IPS-18c (cell line): ENCODE results near the gene SRC.
"Not testable (repeated sequence)": the region's sequence is repeated elsewhere in the genome, so short reads cannot be mapped to it uniquely, and the experiment has no call there.

ENCODE experiments used
- H3K4me3 ChIP-seq: 2 replicates; pipeline ENCODE4 v1.7.0; 2013; ENCODE audit warnings: low read depth, mild to moderate bottlenecking, low read length, moderate library complexity; ENCODE audit not compliant: insufficient read depth
- H3K9me3 ChIP-seq: one replicate; pipeline ENCODE4 v1.6.1; 2013; ENCODE audit warnings: mild to moderate bottlenecking, low read length, moderate library complexity; ENCODE audit not compliant: control insufficient read depth, insufficient read depth

SRC gene

DNA sequence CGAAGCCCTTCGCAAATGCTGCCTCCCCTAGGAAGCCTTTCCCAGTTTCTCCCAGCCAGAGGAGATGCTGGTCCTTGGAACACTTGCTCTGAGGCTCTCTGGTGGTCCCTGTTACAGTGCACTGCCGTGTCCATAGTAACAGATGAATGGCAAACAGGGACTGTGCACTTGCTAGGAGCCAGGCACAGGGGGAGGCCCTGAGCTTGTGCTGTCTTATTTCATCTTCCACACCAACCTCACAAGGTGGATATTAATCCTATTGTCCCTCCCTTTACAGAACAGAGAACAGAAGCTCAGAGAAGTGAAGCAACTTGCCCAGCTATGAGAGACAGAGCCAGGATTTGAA lies 19.0 kb downstream of the SRC start:
- no peak overlapping the region for H3K4me3 ChIP-seq
- no peaks in the 10 kb centered on the region for H3K9me3 ChIP-seq

DNA sequence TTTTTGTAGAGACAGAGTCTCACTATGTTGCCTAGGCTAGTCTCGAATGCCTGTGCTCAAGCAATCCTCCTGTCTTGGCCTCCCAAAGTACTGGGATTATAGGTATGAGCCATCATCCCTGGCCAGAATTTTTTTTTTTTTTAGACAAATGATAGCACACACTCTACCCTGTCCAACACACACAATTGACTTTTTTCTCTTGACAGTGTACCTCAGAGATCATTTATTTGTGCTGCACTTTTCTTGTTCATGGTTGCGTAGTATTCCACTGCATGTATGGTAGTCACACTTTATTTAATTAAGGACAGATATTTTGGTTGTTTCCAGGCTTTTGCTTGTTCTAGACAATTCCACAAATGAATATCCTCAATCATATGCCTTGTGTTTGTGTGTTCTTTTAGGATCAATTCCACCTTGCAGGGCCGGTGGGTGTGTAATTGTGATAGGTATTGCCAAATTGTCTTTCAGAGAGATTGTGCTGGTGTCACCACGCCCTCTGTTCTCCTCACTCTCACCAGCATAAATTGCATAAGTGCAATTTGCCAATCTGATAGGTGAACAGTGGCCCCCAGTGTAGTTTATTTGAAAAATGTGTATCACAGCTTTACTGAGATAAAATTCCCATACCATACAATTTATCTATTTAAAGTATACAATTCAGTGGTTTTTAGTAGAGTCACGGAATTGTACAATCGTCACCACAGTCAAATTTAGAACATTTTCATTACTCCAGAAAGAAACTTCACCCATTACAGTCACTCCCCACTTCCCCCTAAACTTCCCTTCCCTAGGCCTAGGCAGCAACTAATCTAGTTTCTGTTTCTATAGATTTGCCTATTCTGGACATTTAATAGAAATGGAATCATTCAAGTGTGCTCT lies 20.1 kb downstream of the SRC start:
- Histone ChIP-seq H3K4me3 (no peak overlapping the region), H3K9me3 (no peaks in the 10 kb centered on the region)

- Histone ChIP-seq H3K4me3 (no peak overlapping the region), H3K9me3 (no peaks in the 10 kb centered on the region)
Measured at GRCh38 chr20:37366743-37367142, 20.8 kb downstream of the SRC start.

DNA sequence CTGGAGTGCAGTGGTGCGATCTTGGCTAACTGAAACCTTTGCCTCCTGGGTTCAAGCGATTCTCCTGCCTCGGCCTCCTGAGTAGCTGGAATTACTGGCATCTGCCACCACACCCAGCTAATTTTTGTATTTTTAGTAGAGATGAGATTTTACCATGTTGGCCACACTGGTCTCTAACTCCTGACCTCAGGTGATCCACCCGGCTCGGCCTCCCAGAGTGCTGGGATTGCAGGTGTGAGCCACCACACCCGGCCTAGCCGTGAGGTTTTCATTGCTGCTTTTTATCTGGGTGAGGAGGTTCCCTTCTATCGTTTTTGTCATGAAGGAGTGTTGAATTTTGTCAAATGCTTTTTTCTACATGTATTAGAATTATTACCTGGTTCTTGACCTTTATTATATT lies 23.9 kb downstream of the SRC start:
- H3K9me3 ChIP-seq: no peaks in the 10 kb centered on the region
- H3K4me3 ChIP-seq: no peak overlapping the region

DNA sequence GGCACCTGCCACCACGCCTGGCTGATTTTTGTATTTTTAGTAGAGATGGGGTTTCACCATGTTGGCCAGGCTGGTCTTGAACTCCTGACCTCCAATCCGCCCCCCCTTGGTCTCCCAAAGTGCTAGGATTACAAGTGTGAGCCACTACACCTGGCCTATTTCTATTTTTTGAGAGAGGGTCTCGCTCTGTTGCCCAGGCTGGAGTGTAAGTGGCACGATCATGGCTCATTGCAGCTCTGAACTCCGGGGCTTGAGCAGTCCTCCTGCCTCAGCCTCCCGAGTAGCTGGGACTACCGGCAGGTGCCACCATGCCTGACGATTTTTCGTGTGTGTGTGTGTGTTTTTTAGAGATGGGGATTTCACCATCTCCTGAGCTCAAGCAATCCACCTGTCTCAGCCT lies 25.9 kb downstream of the SRC start:
- H3K4me3 ChIP-seq, H3K9me3 ChIP-seq: not testable (repeated sequence)

DNA sequence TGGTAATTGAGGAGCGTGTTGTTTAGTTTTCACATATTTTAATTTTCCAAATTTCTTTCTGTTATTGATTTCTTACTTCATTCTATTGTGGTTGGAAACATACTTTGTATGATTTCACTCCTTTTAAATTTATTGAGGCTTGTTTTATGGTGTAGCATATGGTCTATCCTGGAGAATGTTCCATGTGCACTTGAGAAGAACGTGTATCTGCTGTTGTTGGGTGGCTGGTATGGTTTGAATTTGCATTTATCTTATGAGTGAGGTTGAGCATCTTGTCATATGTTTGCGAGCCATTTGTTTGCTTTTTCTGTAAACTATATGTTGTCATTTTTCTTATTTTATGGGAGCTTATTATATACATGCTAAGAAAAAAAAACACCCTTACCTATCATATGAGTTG lies 26.5 kb downstream of the SRC start:
- Histone ChIP-seq H3K4me3 (no peak overlapping the region), H3K9me3 (no peaks in the 10 kb centered on the region)

- no peaks in the 10 kb centered on the region for H3K9me3 ChIP-seq
- no peak overlapping the region for H3K4me3 ChIP-seq
Measured at GRCh38 chr20:37373020-37373598, 27.2 kb downstream of the SRC start.

GRCh38 chr20:37375227-37375626 lies 29.3 kb downstream of the SRC start:
- no peaks in the 10 kb centered on the region for H3K9me3 ChIP-seq
- no peak overlapping the region for H3K4me3 ChIP-seq

- Histone ChIP-seq H3K4me3 (no peak overlapping the region), H3K9me3 (peaks cover 2% of the 10 kb centered on the region)
Measured at GRCh38 chr20:37376324-37376723, 30.4 kb downstream of the SRC start.

DNA sequence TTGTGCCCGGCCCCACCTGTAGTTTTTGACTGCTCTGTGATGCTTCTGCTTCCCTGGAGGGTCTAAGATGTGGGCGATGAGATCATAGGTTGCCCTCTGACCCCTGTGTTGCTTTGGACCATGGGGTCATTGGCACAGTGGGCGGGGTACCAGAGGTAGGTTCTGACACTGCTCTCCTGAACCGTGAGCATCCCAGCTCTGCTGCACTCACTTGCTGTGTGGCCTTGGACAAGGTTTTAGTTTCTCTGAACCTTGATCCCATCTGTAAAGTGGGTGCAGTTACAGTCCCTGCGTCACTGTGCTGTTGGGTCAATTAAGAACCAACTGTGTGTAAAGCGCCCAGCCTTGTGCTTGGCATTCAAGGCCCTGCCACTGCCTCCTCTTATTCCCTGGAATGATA lies 30.9 kb downstream of the SRC start:
- Histone ChIP-seq H3K4me3 (no peak overlapping the region), H3K9me3 (peaks cover 2% of the 10 kb centered on the region)

DNA sequence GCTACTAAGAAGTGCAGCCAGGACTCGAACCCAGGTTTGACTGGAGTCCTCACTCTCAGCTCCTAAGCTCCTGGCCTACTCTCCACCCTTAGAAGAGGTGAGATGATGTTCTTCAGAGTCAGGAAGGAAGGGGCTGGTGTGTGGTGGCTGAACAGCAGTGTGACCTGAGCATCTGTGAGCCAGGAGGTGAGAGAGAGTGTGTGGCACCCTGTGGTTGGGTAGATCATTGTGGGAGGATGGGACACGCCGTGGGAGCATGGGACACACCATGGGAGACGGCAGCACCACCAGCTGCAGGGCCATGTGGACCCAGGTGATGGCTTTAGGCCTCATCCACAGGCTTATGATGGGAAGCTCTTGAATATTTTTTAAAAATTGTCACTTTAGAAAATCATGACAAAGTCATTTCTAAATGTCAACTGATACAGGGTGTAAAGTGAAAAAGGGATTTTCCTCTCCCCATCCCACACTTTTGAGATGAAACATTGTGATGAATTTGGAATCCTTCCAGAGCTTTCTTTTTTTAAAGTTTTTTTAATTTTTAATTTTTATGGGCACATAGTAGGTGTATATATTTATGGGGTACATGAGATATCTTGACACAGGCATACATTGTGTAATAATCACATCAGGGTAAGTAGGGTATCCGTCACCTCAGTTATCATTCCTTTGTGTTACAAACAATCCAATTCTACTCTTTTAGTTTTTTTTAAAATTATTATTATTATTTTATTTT lies 31.6 kb downstream of the SRC start:
- Histone ChIP-seq H3K4me3 (no peak overlapping the region), H3K9me3 (peaks cover 2% of the 10 kb centered on the region)

GRCh38 chr20:37378420-37378784 lies 32.5 kb downstream of the SRC start:
- H3K4me3 ChIP-seq: no peak overlapping the region

DNA sequence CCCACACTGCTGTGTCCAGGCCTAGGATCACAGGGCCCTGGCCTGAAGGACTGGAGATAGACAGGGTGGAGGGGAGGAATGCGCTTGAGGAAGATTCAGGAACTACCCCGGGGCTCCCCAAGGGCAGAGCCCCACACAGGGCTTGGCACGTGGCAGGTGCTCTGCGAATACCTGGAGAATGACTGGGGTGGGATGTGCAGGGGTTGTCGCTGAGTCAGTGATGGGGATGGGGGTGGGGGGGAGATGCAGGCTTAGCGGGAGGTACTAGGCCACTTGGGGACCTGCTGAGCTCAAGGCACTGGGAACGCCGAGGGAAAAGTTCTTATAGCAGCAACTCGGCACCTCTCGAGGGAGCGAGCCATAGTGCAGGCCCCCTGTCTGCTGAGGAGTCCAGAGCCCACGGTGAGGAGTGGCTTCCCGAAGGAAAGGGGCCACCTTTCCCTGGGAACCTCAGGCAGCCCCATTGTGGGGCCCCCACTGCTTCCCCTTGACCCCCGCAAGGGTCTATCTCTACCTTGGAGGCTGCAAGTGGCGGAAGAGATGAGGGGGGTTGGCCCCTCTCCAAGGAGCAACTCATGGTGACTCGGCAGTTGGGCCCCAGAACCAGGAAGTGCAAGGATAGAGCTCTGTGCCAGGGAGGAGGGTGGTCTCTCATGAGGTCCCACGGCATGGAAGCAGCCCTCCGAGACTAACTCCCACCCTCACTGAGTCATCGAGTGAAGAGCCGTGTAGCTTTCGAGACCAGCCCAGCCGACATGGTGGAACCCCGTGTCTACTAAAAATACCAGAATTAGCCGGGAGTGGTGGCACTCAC lies 33.1 kb downstream of the SRC start:
- peaks cover 2% of the 10 kb centered on the region for H3K9me3 ChIP-seq
- H3K4me3 ChIP-seq: no peak overlapping the region

More at GRCh38 chr20:37378420-37378784, 32.5 kb downstream of the SRC start:
- H3K9me3 ChIP-seq: peaks cover 2% of the 10 kb centered on the region

DNA sequence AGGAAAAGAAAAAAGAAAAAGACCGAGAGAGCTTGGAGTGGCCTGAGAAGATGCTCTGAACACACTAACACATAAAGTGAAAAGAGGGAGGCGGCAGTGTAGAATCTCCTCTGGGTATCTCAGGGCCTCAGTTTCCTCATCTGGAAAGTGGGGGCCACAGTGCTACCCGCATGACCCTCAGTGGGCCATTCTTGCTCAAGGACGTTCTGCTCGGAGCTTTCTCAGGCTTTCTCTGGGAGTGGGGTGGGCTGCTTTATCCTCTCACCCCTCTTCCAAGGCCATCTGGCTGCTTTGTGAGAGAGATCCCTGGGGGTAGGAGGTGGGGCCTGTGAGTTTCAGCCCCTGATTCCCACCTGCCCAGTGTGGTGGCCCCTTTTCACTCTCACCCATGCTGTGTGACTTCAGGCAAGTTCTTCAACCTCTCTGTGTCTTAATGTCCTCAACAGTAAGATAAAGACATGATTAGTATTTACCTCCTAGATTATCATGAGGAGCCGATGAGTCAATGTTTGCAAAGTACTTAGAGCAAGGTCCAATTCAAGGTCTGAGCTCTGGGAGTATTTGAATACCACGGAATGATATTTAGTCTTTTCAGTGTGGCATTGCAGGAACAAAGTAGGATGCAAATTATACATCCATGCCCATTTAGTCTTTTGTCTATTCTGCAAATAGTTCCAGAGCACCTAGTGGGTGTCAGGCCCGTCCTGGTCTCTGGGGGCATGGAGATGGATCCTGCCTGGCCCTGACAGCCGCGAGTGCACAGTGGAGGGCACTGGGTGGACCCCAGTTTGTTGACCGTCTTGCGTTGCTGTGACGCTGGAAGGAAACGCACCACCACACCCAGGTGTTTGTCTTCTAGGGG lies 34.3 kb downstream of the SRC start:
- Histone ChIP-seq H3K9me3 (peaks cover 2% of the 10 kb centered on the region), H3K4me3 (no peak overlapping the region)

DNA sequence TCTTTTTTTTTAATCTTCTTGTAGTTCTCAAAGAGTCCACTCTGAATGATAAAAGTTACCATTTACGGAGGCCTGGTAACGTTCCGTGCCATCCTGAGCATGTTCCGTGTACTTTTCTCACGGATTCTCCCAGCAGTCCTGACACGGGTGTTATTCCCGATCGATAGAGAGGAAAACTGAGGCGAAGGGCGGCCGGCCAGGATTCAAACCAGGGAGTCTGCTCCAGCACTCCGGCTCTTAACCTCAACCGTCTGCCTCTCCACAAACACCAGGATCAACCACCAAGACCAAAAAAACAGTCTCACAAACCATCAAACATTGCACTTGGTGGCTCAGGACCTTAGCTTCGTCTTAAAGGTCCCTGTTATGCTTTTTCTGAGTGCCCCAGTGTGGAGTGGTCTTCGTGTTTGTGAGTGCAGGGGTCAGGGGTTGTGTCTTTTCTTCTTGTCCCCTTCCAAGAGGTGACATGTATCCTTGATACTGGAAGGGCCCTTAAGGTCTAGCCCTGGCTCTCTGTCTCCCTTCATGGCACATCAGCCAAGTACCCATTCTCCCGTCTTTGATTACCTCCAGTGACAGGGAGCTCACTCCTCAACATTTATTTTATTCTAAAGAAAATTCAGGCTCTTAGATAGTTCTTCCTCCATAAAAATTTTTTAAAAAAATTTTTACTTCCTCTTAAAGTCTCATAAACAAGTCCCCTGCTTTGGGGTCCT lies 35.1 kb downstream of the SRC start:
- Histone ChIP-seq H3K9me3 (peaks cover 2% of the 10 kb centered on the region), H3K4me3 (no peak overlapping the region)
